ENCODE measurements around the gene CD58.
"Not testable (repeated sequence)": the region's sequence is repeated elsewhere in the genome, so short reads cannot be mapped to it uniquely, and the experiment has no call there.

CD58 gene

DNA sequence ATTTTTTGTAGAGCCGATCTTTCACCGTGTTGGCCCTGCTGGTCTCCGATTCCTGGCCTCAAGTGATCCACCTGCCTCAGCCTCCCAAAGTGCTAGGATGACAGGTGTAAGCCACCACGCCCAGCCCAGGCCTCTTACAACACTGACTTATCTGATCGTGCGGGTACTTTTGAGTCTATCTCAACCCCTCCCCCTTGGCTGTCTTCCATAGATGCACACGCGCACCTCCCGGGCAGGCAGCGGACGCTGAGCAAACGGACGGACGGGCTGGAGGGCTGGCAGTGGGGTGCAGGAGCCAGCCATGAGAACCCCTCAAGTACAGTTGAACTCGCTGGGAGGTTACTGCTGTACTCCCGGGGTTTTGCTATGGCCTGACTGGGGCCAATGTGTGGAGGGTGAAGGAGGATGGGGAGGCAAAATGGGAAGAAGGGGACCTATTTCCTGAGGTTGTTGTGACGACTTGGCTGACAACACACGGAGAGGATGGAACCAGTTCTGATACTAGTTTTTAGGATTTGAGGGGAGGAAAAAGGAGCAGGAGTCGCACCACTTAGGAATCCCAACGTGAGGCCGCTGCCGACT, 959 bp downstream of the CD58 start:
- DNase-seq = no peak

- DNase-seq = no peak
These were observed 1.5 kb downstream of the CD58 start for GRCh38 chr1:116569381-116569670.

DNA sequence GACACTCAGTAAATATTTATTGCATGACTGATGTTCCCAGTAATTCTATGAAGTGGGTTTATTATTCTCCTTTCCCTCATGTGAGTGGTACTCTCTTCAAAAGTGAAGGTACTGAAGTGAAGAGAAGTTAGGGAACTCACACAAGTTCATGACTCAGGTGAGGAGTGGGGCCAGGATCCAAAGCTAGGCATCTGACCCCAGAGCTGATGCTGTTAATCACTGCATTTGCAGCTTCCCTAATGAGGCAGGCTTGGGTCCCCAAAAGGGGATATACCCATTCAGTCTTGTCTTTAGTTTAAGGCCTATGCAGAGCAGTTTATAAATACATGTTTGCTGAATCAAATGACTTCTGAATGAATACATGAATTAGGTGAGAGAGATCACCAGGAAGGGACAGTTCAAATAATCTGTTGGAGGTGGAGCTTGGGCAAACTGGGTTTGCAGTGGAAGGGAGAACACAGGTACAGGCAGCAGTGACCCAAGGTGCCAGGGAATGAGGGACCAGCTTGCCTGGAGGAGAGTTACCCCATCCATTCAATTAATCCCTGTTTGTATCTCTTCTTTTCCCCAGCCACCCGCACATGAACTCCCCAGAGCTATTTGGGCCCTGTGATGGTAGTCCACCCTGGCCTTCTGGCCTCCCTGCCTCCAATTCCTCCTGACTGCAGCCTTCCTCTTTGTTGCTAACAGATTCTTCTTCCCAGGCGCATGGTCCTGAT, 2.0 kb downstream of the CD58 start:
- DNase-seq = no peak

- no peak for DNase-seq
These were observed 2.8 kb downstream of the CD58 start for GRCh38 chr1:116567790-116568661.

- no peak for DNase-seq
These were observed 5.6 kb downstream of the CD58 start for GRCh38 chr1:116565222-116565621.

- DNase-seq = no peak
These were observed 6.4 kb downstream of the CD58 start for GRCh38 chr1:116564426-116564825.

GRCh38 chr1:116562465-116562864, 8.4 kb downstream of the CD58 start:
- not testable (repeated sequence) for DNase-seq

- DNase-seq = no peak
These were observed 9.3 kb downstream of the CD58 start for GRCh38 chr1:116561563-116561962.

DNA sequence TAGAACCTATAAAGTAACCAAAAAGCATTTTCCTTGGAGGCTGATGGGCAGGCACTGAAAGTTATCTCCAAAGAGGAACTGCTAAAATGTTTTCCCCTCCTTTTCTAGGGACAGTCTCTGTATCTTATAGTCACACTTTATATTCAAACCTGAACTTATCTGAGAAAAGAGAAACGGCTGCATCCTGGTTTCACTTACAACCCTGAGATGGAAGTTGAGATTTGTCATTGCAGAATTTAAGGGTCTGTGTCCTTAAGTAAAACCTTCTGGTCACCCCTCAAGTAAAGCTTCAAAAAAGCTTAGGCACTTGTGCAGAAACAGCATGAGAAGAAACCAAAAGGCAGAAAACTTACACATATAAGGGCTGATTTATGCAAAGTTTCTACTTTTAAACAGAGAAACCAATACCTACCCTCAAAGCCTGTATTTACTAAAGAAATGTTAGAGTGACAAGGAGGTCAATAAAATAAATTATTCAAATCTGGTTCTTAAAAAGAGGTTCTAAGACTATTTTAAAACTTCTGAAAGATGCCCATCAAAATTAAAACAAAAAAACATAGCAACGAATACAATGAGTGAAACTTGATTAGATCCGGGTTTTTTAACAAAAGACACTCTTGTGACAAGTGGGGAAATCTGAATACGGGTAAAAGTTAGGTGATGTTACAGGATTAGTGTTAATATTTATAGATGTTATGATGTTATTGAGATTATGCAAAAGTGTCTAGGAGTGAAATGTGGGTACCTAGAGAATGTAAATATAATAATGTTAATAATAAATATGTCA, 9.9 kb downstream of the CD58 start:
- DNase-seq = no peak

- no peak for DNase-seq
These were observed 11.5 kb downstream of the CD58 start for GRCh38 chr1:116559304-116559761.

DNA sequence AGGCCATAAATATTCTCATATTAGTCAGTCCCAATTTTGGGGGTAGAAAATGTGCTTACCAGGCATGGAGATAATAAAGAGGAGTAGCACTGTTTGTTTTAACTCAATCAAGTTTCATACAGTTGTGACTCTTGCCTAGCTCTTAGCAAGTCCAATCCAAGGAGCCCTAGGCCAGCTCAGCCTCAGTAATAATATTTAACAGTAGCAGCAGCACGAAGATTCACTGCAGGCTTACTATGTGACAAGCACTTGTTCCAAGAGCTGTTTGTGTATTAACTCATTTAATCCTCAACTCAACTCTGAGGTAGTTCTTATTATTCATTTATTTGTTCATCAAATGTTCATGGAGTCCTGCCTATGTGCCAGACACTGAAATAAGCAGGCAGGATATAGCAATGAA, 12.3 kb downstream of the CD58 start:
- no peak for DNase-seq

- DNase-seq = no peak
These were observed 12.7 kb downstream of the CD58 start for GRCh38 chr1:116558140-116558549.

- no peak for DNase-seq
These were observed 13.4 kb downstream of the CD58 start for GRCh38 chr1:116557323-116557878.

DNA sequence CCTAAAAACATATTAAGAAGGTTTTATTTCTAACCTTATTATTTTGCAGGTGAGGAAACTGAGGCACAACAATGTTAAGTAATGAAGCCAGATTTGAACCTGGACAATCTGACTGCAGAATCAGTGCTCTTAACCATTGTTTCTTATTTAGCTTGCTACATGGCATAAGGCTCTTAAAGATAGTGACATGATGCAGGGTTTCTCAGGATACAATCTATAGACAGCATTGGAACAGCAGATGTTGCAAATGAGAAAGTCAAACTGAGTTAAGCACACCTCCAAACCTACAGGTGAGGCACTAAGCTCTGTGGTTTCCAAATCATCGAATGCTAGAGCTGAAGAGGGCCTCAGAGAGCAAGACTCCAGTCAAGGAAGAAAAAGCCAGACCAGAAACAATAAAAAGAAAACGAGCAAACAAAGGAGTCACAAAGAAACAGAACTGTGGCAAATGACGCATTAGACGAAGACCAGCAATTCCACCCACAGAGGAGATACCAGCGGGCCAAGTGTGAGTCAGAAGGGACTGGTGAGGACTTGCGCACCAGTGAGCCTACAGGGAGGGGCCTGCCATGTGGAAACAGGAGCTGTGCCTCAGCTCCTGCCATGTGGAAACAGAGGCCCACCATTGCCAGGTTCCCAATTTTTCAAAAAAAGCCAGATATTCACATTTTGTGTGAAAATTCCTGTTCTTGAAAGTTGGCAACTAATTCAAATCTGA, 14.4 kb downstream of the CD58 start:
- DNase-seq = peak; percentile 43

DNA sequence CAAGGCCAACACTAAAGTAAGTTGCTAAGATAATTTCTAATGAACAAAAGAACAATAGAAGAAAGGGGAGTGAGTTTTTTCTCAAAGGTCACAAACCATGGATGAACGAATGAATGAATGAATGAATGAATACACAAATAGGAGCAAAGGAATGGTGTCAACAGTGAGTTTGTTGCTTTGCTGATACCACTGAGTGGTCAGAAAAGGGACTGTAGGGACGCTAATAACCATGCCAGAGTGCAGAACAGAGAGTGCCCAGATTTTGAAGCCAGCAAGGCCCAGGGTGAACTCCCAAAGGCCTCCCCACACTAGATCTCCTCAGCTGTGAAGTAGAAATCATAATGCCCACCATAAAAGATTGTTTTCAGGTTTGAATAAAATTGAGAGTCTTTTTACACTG, 15.9 kb downstream of the CD58 start:
- no peak for DNase-seq

GRCh38 chr1:116553386-116554115, 17.3 kb downstream of the CD58 start:
- peak; percentile 65 for DNase-seq

- DNase-seq = no peak
These were observed 24.4 kb downstream of the CD58 start for GRCh38 chr1:116546354-116546977.

DNA sequence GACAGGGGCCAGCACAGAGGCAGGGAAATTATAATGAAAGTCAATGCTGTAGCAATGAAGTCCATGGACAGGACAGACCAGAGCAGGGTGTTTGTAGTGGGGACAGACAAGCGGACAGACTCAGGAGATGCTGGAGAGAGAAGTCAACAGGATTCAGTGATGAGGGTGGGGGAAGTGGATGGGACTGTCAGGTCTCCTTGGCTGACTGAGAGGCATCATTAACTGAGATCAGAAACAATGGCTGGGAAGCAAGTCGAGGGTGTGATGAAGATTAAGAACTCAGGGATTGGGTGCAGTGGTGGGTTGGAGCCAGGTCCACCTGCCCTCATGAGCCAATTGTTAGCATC, 25.5 kb downstream of the CD58 start:
- no peak for DNase-seq

- no peak for DNase-seq
These were observed 26.1 kb downstream of the CD58 start for GRCh38 chr1:116544588-116545358.

DNA sequence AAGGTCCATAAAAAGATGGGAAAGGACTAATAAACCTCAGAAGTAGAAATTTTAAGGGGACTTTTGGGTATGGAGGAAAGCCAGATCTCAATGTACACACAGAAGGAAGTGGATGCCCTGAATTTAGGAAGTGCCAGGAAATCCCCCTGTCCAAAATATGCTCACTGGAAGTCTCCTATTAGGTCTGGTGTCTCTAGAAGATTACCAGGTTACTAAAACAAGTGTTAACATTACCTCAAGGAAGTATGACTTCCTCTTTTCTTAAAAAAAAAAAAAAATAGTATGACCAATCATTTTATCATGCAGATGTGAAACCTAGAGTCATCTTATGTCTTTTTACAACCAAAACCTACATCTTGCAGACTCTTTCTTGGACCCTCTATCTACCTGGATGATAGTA, 30.7 kb downstream of the CD58 start:
- DNase-seq = no peak

Data from NCI-H226 (cell line).